Measurements from ENCODE around the gene PPFIA2.
A peak's percentile ranks its signal among the peaks of the same experiment; 100 is the strongest.

- peak; percentile 23 for TF ChIP-seq CTCF (IDR thresholded peaks at IDR 0.05; ENCODE audit: poor library complexity, severe bottlenecking)
- no peak for TF ChIP-seq RAD21 (conservative IDR thresholded peaks at IDR 0.05)
- TF ChIP-seq EP300 (conservative IDR thresholded peaks at IDR 0.05; ENCODE audit: poor library complexity, severe bottlenecking) = no peak
- TF ChIP-seq MXI1 (conservative IDR thresholded peaks at IDR 0.05; ENCODE audit: poor library complexity, severe bottlenecking) = no peak
- TF ChIP-seq SMC3 (conservative IDR thresholded peaks at IDR 0.05; ENCODE audit: poor library complexity) = no peak
- no peak for TF ChIP-seq TAF1 (IDR thresholded peaks at IDR 0.05; ENCODE audit: low read depth)
Observed at GRCh38 chr12:81797100-81797499, 38.0 kb upstream of the PPFIA2 start.

All from neural cell (in vitro differentiated cells).